ENCODE data around the gene DNAJB8. TPM values are rescaled to one million over a fixed set of nuclear protein-coding genes. Genes with fewer than 3 reads are reported as not detected.

DNAJB8 gene
- total RNA-seq, 2 experiments from 2014 or later, result not detected

DNA sequence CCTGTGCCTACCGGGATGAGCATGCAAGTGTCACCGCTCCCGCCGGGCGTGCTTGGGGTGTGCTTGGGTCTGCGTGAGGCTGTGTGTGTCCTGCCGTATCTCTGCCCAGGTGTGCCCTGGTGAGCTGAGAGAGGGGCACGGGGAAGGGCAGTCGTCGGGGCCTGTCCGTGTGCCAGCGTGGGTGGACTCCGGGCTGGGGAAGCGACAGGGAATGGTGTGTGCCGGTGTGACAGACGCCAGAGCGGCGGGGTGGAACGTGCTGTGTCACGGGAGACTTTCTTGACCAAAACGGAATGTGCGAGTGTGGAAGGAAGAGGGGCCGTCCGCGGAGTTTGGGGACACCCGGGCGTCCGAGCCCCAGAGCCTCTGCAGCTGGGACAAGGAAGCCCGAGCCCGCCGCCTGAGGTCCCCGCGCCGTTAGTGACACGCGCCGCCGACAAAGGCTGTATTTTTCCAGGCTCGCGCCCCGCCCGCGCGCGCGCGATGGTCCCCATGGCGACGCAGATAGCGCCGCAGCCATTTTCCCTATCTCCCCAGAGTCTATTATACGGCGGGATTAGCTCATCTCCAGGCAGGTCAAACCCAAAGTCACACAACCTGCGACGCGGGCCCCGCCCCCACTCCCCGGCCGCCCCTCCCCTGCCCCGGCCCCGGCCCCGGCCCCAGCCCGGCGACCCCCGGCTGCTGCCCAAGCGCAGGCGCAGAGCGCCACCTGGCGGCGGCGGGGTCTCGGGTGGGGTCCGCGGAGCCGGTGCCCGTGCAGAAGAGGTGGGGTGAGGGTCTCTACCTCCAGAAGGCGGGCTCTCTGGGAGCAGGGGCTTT, 30.8 kb upstream of the DNAJB8 start:
- POLR2A ChIA-PET, result no interaction called here
- Histone ChIP-seq H3K4me3 (ENCODE audit: low read length) (peak overlapping the region; percentile 52), H3K4me1 (ENCODE audit: insufficient read depth, low read length) (peaks cover 19% of the 10 kb centered on the region), H3K36me3 (ENCODE audit: insufficient read depth, low read length) (no peaks in the 10 kb centered on the region), H3K9me3 (ENCODE audit: control insufficient read depth in 1 of 2, insufficient read depth in 1 of 2, low read length in 2 of 2) (peaks cover 0 to 12% of the 10 kb centered on the region in 2 experiments), H3K27ac (ENCODE audit: low read depth in 1 of 2, low read length in 2 of 2) (no peak overlapping the region), H3K27me3 (ENCODE audit: control insufficient read depth in 1 of 2, insufficient read depth in 2 of 2, low read length in 2 of 2) (peaks cover 44 to 61% of the 10 kb centered on the region in 2 experiments)
- intact Hi-C loops (cut with DNase I, micrococcal nuclease), result loop anchor here (1.0 to 10.0 kb wide), 10 partner anchors 71 to 423 kb away; no protein-coding TSS in a partner anchor
- Mint-ChIP-seq H3K27ac (no peak overlapping the region), H3K4me1 (ENCODE audit: low read depth) (peaks cover 10% of the 10 kb centered on the region), H3K4me3 (peak overlapping the region; percentile 84), H3K9me3 (no peaks in the 10 kb centered on the region), H3K27me3 (peaks cover 78% of the 10 kb centered on the region), H3K36me3 (ENCODE audit: low read depth) (no peaks in the 10 kb centered on the region)
- TF ChIP-seq, protein P1, sequence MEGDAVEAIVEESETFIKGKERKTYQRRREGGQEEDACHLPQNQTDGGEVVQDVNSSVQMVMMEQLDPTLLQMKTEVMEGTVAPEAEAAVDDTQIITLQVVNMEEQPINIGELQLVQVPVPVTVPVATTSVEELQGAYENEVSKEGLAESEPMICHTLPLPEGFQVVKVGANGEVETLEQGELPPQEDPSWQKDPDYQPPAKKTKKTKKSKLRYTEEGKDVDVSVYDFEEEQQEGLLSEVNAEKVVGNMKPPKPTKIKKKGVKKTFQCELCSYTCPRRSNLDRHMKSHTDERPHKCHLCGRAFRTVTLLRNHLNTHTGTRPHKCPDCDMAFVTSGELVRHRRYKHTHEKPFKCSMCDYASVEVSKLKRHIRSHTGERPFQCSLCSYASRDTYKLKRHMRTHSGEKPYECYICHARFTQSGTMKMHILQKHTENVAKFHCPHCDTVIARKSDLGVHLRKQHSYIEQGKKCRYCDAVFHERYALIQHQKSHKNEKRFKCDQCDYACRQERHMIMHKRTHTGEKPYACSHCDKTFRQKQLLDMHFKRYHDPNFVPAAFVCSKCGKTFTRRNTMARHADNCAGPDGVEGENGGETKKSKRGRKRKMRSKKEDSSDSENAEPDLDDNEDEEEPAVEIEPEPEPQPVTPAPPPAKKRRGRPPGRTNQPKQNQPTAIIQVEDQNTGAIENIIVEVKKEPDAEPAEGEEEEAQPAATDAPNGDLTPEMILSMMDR (IDR thresholded peaks at IDR 0.05), result peak; percentile 38
- CTCF ChIA-PET, result interaction anchor here (0.6 to 1.4 kb wide), 2 partner anchors 14 to 71 kb away, joined by 3 to 12 read pairs; no protein-coding TSS in a partner anchor
- ATAC-seq (ENCODE audit: poor library complexity) (peak; percentile 76), DNase-seq (peak; percentile 48 to 81 (median 59))

DNA sequence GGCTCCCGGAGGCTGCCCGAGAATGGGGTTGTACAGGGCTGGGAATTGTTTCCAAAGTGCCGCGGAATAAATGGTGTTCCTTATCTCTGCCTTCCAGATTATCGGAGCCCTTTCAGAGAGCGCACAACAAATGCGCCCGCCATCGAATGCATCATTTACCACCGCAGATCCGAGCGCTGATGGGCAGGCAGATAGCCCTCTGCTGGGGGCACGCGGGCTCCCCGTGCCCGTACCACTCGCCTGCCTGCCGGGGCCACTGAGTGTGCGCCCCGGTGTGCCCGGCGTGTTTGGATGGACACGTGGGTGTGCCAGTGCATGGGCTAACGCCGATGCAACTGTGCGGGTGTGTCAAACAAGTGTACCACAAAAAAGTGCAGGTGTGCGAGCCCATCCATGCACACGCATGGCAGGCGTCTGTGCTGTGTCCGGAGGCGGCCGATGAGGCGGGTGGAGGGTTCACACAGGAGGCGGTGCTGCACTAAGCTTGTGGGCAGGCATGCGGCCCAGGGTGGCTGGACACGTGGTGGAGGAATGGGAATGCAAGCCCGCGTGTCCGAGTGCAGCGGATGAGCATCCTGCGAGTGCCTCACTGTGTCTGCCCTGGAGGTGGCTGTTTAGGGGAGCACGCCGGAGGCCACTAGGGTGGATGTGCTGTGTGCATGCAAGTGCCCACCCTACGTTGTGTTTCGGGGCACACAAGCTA, 30.1 kb upstream of the DNAJB8 start:
- ChIA-PET POLR2A (no interaction called here), CTCF (interaction anchor here (1.4 kb wide), 1 partner anchor 70 kb away, joined by 12 read pairs; no protein-coding TSS in a partner anchor)
- Histone ChIP-seq H3K27ac (ENCODE audit: low read depth in 1 of 2, low read length in 2 of 2) (no peak overlapping the region), H3K4me3 (ENCODE audit: low read length) (no peak overlapping the region), H3K4me1 (ENCODE audit: insufficient read depth, low read length) (peaks cover 27% of the 10 kb centered on the region), H3K9me3 (ENCODE audit: control insufficient read depth in 1 of 2, insufficient read depth in 1 of 2, low read length in 2 of 2) (peaks cover 0 to 15% of the 10 kb centered on the region in 2 experiments), H3K36me3 (ENCODE audit: insufficient read depth, low read length) (no peaks in the 10 kb centered on the region), H3K27me3 (ENCODE audit: control insufficient read depth in 1 of 2, insufficient read depth in 2 of 2, low read length in 2 of 2) (peaks cover 48 to 69% of the 10 kb centered on the region in 2 experiments)
- Mint-ChIP-seq H3K4me1 (ENCODE audit: low read depth) (peaks cover 15% of the 10 kb centered on the region), H3K27ac (no peak overlapping the region), H3K9me3 (no peaks in the 10 kb centered on the region), H3K36me3 (ENCODE audit: low read depth) (no peaks in the 10 kb centered on the region), H3K27me3 (peaks cover 78% of the 10 kb centered on the region), H3K4me3 (peak overlapping the region; percentile 84)
- ATAC-seq (ENCODE audit: poor library complexity), result no peak
- intact Hi-C loops (cut with DNase I, micrococcal nuclease), result loop anchor here (5.0 to 10.0 kb wide), 6 partner anchors 108 to 419 kb away; no protein-coding TSS in a partner anchor
- DNase-seq, result peak in 2 of 14 experiments; percentile 14 to 33
- TF ChIP-seq, protein P1 (IDR thresholded peaks at IDR 0.05), result no peak

DNA sequence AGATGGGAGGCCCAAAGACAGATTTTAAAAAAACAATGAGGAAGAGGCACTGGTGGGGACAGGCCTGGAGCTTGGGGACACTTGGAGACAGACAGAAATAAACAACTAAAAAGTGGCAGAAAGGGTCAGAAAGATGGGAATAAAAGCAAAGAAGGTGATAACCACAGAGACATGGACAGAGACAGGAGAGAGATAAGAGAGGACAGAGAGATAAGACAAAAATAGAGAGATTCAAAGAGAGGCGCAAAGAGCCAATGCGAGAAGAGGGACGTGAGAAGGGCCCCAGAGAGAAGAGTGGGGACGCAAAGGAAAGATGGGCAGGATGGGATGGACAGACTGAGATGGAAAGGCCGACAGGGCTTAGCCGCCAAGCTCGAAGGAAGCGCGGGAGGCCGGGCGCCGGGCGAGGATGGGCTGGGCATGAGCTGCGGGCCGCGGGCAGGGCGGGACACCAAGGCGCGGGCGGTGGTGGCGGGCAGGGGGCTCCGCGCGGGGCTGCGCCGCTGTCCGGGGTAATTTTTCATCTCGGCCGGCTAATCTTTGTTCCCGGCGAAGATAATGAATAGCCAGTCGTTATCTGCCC, 29.4 kb upstream of the DNAJB8 start:
- H3K9me3 ChIP-seq (ENCODE audit: control insufficient read depth in 1 of 2, insufficient read depth in 1 of 2, low read length in 2 of 2), result peaks cover 0 to 21% of the 10 kb centered on the region in 2 experiments
- H3K27ac ChIP-seq (ENCODE audit: low read depth in 1 of 2, low read length in 2 of 2), result no peak overlapping the region
- H3K27me3 Mint-ChIP-seq, result peaks cover 84% of the 10 kb centered on the region
- ChIA-PET CTCF (interaction anchor here (1.1 kb wide), 1 partner anchor 112 kb away, joined by 4 read pairs; no protein-coding TSS in a partner anchor), POLR2A (no interaction called here)
- no peak for DNase-seq
- H3K27me3 ChIP-seq (ENCODE audit: control insufficient read depth in 1 of 2, insufficient read depth in 2 of 2, low read length in 2 of 2), result peaks cover 49 to 75% of the 10 kb centered on the region in 2 experiments
- intact Hi-C loops (cut with DNase I, micrococcal nuclease), result loop anchor here (5.0 to 10.0 kb wide), 6 partner anchors 109 to 419 kb away; no protein-coding TSS in a partner anchor
- no peaks in the 10 kb centered on the region for H3K36me3 Mint-ChIP-seq (ENCODE audit: low read depth)
- TF ChIP-seq, protein P1 (IDR thresholded peaks at IDR 0.05), result no peak
- no peak overlapping the region for H3K4me3 ChIP-seq (ENCODE audit: low read length)
- no peak for ATAC-seq (ENCODE audit: poor library complexity)
- peaks cover 21% of the 10 kb centered on the region for H3K4me1 Mint-ChIP-seq (ENCODE audit: low read depth)
- no peaks in the 10 kb centered on the region for H3K9me3 Mint-ChIP-seq
- H3K4me3 Mint-ChIP-seq, result peak overlapping the region; percentile 62
- no peaks in the 10 kb centered on the region for H3K36me3 ChIP-seq (ENCODE audit: insufficient read depth, low read length)
- no peak overlapping the region for H3K27ac Mint-ChIP-seq
- peaks cover 33% of the 10 kb centered on the region for H3K4me1 ChIP-seq (ENCODE audit: insufficient read depth, low read length)
